Measurements from ENCODE around the gene TMPRSS11F. TPM values are rescaled to one million over a fixed set of nuclear protein-coding genes. Genes with fewer than 3 reads are reported as not detected.

TMPRSS11F gene
- total and polyA plus RNA-seq, 2 of the 4 experiments (the other 2 are of a cell fraction), result not detected

- Histone ChIP-seq H3K56ac (ENCODE audit: extremely low read depth, insufficient read depth, low read length) (no peak overlapping the region), H2BK15ac (ENCODE audit: low read depth, low read length) (no peak overlapping the region), H3K4ac (ENCODE audit: low read depth, low read length) (no peak overlapping the region), H3K4me1 (ENCODE audit: control insufficient read depth, insufficient read depth, low read length) (no peaks in the 10 kb centered on the region), H2BK20ac (ENCODE audit: low read depth, low read length) (no peak overlapping the region), H2BK5ac (ENCODE audit: low read depth, low read length, poor library complexity, severe bottlenecking) (no peak overlapping the region), H2AK5ac (ENCODE audit: low read depth, low read length) (no peak overlapping the region), H3K9ac (ENCODE audit: low read depth, low read length) (no peak overlapping the region), H3K36me3 (ENCODE audit: control insufficient read depth, insufficient read depth, low read length) (no peaks in the 10 kb centered on the region), H3K18ac (ENCODE audit: low read depth, low read length) (no peak overlapping the region), H2BK120ac (ENCODE audit: low read depth, low read length) (no peak overlapping the region), H4K5ac (ENCODE audit: low read depth, low read length) (no peak overlapping the region), H4K20me1 (ENCODE audit: insufficient read depth, low read length) (no peaks in the 10 kb centered on the region), H3K4me3 (ENCODE audit: insufficient read depth, low read depth, low read length) (no peak overlapping the region), H4K8ac (ENCODE audit: low read depth in 2 of 2, low read length in 2 of 2) (no peak overlapping the region), H3K9me3 (ENCODE audit: control insufficient read depth, insufficient read depth, low read length) (no peaks in the 10 kb centered on the region), H3K9me1 (ENCODE audit: insufficient read depth, low read length) (no peaks in the 10 kb centered on the region), H3K79me1 (ENCODE audit: low read depth in 1 of 2, low read length in 2 of 2) (no peaks in the 10 kb centered on the region), H2AK9ac (replicated peaks; ENCODE audit: low read depth, low read length, poor library complexity) (no peak overlapping the region), H3K23ac (ENCODE audit: low read depth, low read length) (no peak overlapping the region), H2AFZ (replicated peaks; ENCODE audit: low read length, poor library complexity) (no peak overlapping the region), H3K14ac (replicated peaks; ENCODE audit: low read depth, low read length) (no peak overlapping the region), H3K27ac (ENCODE audit: insufficient read depth, low read length) (no peak overlapping the region), H3K27me3 (ENCODE audit: control insufficient read depth, insufficient read depth, low read length) (no peaks in the 10 kb centered on the region), H3K4me2 (ENCODE audit: low read depth, low read length) (no peak overlapping the region), H4K91ac (ENCODE audit: insufficient read depth, low read depth, low read length) (no peak overlapping the region)
- in situ Hi-C loops (cut with MboI; ENCODE audit: low sequenced_read_pairs) (no loop called here), intact Hi-C loops (cut with micrococcal nuclease) (no loop called here), dilution Hi-C loops (cut with HindIII; ENCODE audit: low sequenced_read_pairs, unreplicated experiment) (no loop called here)
- ATAC-seq (ENCODE audit: low read depth) (no peak), DNase-seq (no peak)
- ChIA-PET POLR2A (ENCODE audit: unreplicated experiment) (no interaction called here), CTCF (no interaction called here)
- TF ChIP-seq RFX5 (IDR thresholded peaks at IDR 0.05; ENCODE audit: low read depth, low read length), result no peak
- no TSS peak for BruUV-seq (replicated peaks)
- 17% methylated on average over 2 of the region's 4 CpGs; no CpG with 5 or more reads in 1 of the 2 experiments for WGBS, 2 experiments (ENCODE audit: extremely low coverage in 2 of 2, insufficient read length in 1 of 2)
Observed at GRCh38 chr4:68162196-68162595, 32.5 kb upstream of the TMPRSS11F start.

Measured in IMR-90 (cell line).